HG03060 (cell line): ENCODE measurements around the gene TRIM58.

Experiments used
- ATAC-seq: cut with Tn5 transposase; IDR thresholded peaks from one replicate; pipeline ENCODE4 v1.9.1; 2021; ENCODE audit warnings: low read depth, moderate number of reproducible peaks; ENCODE audit not compliant: unreplicated experiment

Gene TRIM58

DNA sequence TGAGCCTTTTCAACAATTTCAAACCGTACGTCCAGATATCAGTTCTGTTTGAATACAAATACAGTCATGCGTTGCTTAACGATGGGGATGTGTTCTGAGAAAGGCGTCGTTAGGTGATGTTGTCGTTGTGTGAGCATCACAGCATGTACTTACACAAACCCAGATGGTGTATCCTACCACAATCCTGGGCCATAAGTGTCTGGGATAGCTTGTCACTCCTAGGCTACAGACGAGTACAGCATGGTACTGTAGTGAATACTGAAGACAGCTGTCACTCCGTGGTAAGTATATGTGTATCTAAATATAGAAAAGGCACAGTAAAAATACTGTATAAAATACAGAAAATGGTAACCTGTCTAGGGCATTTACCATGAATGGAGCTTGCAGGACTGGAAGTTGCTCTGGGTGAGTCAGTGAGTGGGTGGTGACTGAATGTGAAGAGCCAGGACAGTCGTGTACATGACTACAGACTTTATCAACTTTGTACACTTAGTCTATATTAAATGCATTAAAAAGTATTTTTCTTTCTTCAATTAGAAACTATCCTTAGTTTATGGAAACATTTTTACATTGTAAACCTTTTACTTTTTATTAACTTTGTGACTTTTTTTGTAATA is 27.9 kb downstream of the TRIM58 start:
- ATAC-seq = no peak

- no peak for ATAC-seq
Observed at GRCh38 chr1:247895163-247895637, 38.2 kb downstream of the TRIM58 start, which contains the start of gene OR2W3. Gene OR2W3 (plus strand): TSS chr1:247895587. CDS start chr1:247895587, 0 bp downstream.

DNA sequence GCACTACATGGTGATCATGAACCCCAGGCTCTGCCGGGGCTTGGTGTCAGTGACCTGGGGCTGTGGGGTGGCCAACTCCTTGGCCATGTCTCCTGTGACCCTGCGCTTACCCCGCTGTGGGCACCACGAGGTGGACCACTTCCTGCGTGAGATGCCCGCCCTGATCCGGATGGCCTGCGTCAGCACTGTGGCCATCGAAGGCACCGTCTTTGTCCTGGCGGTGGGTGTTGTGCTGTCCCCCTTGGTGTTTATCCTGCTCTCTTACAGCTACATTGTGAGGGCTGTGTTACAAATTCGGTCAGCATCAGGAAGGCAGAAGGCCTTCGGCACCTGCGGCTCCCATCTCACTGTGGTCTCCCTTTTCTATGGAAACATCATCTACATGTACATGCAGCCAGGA is 39.0 kb downstream of the TRIM58 start:
- no peak for ATAC-seq

GRCh38 chr1:247904122-247904521 is 47.1 kb downstream of the TRIM58 start:
- ATAC-seq = no peak

- no peak for ATAC-seq
Observed at GRCh38 chr1:247905181-247905580, 48.2 kb downstream of the TRIM58 start.

- no peak for ATAC-seq
Observed at GRCh38 chr1:247905910-247906503, 49.0 kb downstream of the TRIM58 start.

- no peak for ATAC-seq
Observed at GRCh38 chr1:247906504-247907047, 49.6 kb downstream of the TRIM58 start.

DNA sequence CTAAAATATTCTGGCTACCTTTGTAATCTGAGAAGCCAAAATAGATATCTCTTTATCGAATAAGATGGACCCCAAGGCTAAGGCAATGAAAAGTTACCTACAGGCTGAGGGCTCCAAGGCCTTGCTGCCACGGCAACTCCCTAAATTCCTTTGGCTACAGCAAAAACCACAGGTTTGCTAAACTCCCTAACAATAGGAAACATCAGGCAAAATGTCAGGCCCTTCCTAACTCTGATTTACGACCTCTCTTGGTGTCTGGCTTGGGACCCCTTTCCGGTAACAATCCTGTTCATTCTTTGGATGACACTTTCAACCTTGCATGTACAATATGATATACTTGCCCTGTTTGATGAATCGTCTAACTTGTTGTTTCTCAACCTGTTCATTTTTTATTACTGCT is 51.8 kb downstream of the TRIM58 start:
- ATAC-seq = no peak

GRCh38 chr1:247913786-247914185 is 56.8 kb downstream of the TRIM58 start:
- no peak for ATAC-seq

- ATAC-seq = no peak
Observed at GRCh38 chr1:247914941-247915662, 58.1 kb downstream of the TRIM58 start.

- ATAC-seq = no peak
Observed at GRCh38 chr1:247919952-247920351, 63.0 kb downstream of the TRIM58 start, which contains the start of gene OR2T8. Gene OR2T8 (plus strand): TSS chr1:247920252. CDS start chr1:247921018, 766 bp downstream.

GRCh38 chr1:247923941-247924340 is 67.0 kb downstream of the TRIM58 start:
- ATAC-seq = no peak

DNA sequence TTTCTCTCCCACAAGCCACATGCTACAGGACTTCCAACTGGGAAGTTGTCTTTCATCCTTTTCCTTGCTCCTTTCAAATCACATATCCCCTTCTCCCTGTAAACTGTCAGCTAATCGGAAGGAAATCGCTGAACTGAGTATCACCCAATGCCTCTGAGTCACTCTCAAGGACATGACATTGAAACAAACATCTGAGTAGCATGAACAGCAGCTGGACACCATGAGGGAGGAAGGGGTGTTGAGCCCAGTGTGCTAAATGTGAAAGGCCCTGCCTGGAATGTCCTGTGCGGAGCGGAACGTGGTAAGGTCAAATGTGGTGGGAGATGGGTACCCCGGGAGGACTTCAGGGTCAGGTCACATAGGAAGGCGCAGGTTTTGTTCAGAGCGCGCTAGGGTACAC is 67.9 kb downstream of the TRIM58 start, which contains the start of gene OR2AJ1:
Gene OR2AJ1 (plus strand): TSS at position 22 of the 400 bp plus-strand sequence. CDS start 8,880 bp downstream, outside the sequence.
- ATAC-seq = no peak
